Common myeloid progenitor, CD34-positive (primary cell): Measurements from ENCODE around the gene SMNDC1.

Experiments used
- CTCF ChIA-PET: fragments of 350-600 bp; sonication (Branson Sonifier 250); formaldehyde crosslinking; loops from one replicate; lab custom pipeline; 2021; ENCODE audit warnings: antibody characterized with exemption; lab: Charles Lee
- POLR2A ChIA-PET: fragments of 350-600 bp; sonication (Branson Sonifier 250); formaldehyde crosslinking; loops from one replicate; lab custom pipeline; 2021; ENCODE audit warnings: antibody characterized with exemption; lab: Charles Lee
- DNase-seq, 3 donors: peaks; one replicate each; pipeline versions ENCODE4 v3.0.0 to v3.0.0-alpha.2; 2013
- H3K27ac ChIP-seq, 2 experiments: 1 replicate in 1 of 2; 2 replicates in 1 of 2; pipeline ENCODE4 v1.7.0; 2013; ENCODE audit warnings: inconsistent platforms in 2 of 2, low read length in 2 of 2, mild to moderate bottlenecking in 2 of 2, low read depth in 1 of 2, moderate library complexity in 1 of 2; ENCODE audit not compliant: severe bottlenecking in 2 of 2, insufficient read depth in 1 of 2, poor library complexity in 1 of 2
- H3K27me3 ChIP-seq, 5 experiments: replicated peaks in 2 of 5; 1 replicate in 3 of 5; 2 replicates in 2 of 5; pipeline versions ENCODE4 v1.6.1 to v1.7.0; 2013; ENCODE audit warnings: low read length in 4 of 5, mild to moderate bottlenecking in 2 of 5, moderate library complexity in 2 of 5, inconsistent platforms in 1 of 5; ENCODE audit not compliant: insufficient read depth in 5 of 5, control insufficient read depth in 4 of 5
- H3K36me3 ChIP-seq, 4 experiments: 1 replicate in 2 of 4; 2 replicates in 2 of 4; pipeline versions ENCODE4 v1.6.1 to v1.7.0; 2013; ENCODE audit warnings: low read length in 3 of 4, control low read depth in 1 of 4, mild to moderate bottlenecking in 1 of 4; ENCODE audit not compliant: control insufficient read depth in 4 of 4, insufficient read depth in 4 of 4
- H3K4me1 ChIP-seq, 4 experiments: 1 replicate in 3 of 4; 2 replicates in 1 of 4; pipeline versions ENCODE4 v1.6.1 to v1.7.1; 2013; ENCODE audit warnings: low read length in 3 of 4, mild to moderate bottlenecking in 3 of 4, control low read depth in 1 of 4, inconsistent platforms in 1 of 4, moderate library complexity in 1 of 4; ENCODE audit not compliant: control insufficient read depth in 4 of 4, insufficient read depth in 4 of 4; ENCODE audit errors: control extremely low read depth in 1 of 4
- H3K4me3 ChIP-seq, 7 experiments: 1 replicate in 4 of 7; 2 replicates in 3 of 7; pipeline versions ENCODE4 v1.5.1 to v1.7.0; 2013; ENCODE audit warnings: mild to moderate bottlenecking in 7 of 7, low read length in 6 of 7, moderate library complexity in 6 of 7, inconsistent platforms in 2 of 7, low read depth in 2 of 7, control low read depth in 1 of 7; ENCODE audit not compliant: insufficient read depth in 4 of 7, control insufficient read depth in 1 of 7; ENCODE audit errors: extremely low read depth in 1 of 7
- H3K9me3 ChIP-seq, 5 experiments: 1 replicate in 4 of 5; 2 replicates in 1 of 5; pipeline versions ENCODE4 v1.6.1 to v1.7.1; 2013; ENCODE audit warnings: low read length in 4 of 5, mild to moderate bottlenecking in 2 of 5, inconsistent platforms in 1 of 5, low read depth in 1 of 5, moderate library complexity in 1 of 5; ENCODE audit not compliant: control insufficient read depth in 4 of 5, insufficient read depth in 2 of 5; ENCODE audit errors: control extremely low read depth in 1 of 5
- WGBS: methylation state at CpG from one replicate; pipeline ENCODE4 v1.1.5; 2013; ENCODE audit not compliant: insufficient coverage; 5-methylcytosine and 5-hydroxymethylcytosine counted together

Gene SMNDC1

GRCh38 chr10:110340122-110340521 is 35.4 kb upstream of the SMNDC1 start:
- Histone ChIP-seq H3K27me3 (no peaks in the 10 kb centered on the region), H3K4me1 (peaks cover 0 to 26% (median 12%) of the 10 kb centered on the region in 4 experiments), H3K36me3 (no peaks in the 10 kb centered on the region), H3K9me3 (no peaks in the 10 kb centered on the region), H3K4me3 (no peak overlapping the region), H3K27ac (no peak overlapping the region)
- ChIA-PET CTCF (interaction anchor here (1.1 kb wide), 1 partner anchor 210 kb away, joined by 3 read pairs; no protein-coding TSS in a partner anchor), POLR2A (no interaction called here)
- WGBS, result 100% methylated on average over 3 of the region's 4 CpGs
- DNase-seq, result no peak

DNA sequence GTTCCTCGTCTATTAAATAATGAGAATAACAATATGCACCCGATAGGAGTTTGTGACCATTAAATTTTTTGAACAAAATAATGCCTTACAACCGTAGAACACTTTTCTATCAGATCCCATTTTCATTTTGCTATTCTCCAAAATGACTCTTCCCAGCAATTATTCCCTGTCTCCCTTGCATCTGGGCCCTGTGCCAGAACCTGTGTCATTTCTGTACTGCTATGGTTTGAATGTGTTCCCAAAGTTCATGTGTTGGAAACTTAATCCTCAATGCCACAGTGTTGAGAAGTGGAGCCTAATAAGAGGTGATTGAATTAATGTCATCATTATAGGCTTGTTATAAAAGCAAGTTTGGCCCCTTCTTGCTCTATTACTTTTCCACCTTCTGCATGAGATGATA is 33.2 kb upstream of the SMNDC1 start:
- no peak for DNase-seq
- no peaks in the 10 kb centered on the region for H3K9me3 ChIP-seq
- CTCF ChIA-PET, result interaction anchor here (1.0 kb wide), 1 partner anchor 167 kb away, joined by 3 read pairs; no protein-coding TSS in a partner anchor
- 100% methylated on average over 3 of the region's 3 CpGs for WGBS
- H3K27ac ChIP-seq, result no peak overlapping the region
- no peaks in the 10 kb centered on the region for H3K36me3 ChIP-seq
- POLR2A ChIA-PET, result interaction anchor here (0.6 kb wide), 1 partner anchor 77 kb away, joined by 3 read pairs; no protein-coding TSS in a partner anchor
- H3K27me3 ChIP-seq, result no peaks in the 10 kb centered on the region
- peaks cover 0 to 18% (median 0%) of the 10 kb centered on the region in 4 experiments for H3K4me1 ChIP-seq
- H3K4me3 ChIP-seq, result no peak overlapping the region

DNA sequence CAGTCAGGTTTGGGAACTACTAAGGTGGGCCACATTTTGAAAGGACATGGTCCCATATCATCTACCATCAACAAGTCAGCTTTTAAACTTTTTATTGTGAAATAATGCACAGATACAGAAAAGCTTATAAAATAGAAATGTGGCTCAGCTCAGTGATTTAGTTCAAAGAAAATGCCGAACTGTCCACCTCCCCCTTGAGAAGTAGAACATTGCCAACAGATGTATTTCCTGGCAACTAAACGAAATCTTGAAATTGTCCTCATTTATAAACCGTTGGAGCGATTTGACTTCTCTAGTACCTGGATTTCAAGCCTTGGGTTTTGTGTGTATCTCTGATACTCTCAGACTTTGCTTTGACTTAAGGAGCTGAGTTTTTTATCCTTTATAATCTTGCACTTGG is 32.7 kb upstream of the SMNDC1 start:
- no peaks in the 10 kb centered on the region for H3K9me3 ChIP-seq
- POLR2A ChIA-PET, result no interaction called here
- WGBS, result 98% methylated on average over 4 of the region's 4 CpGs
- no peak for DNase-seq
- CTCF ChIA-PET, result interaction anchor here (1.0 to 1.3 kb wide), 3 partner anchors 8 to 167 kb away, joined by 3 to 4 read pairs (median 3); no protein-coding TSS in a partner anchor
- peaks cover 0 to 14% (median 0%) of the 10 kb centered on the region in 4 experiments for H3K4me1 ChIP-seq
- H3K36me3 ChIP-seq, result no peaks in the 10 kb centered on the region
- no peak overlapping the region for H3K4me3 ChIP-seq
- H3K27ac ChIP-seq, result no peak overlapping the region
- H3K27me3 ChIP-seq, result no peaks in the 10 kb centered on the region

DNA sequence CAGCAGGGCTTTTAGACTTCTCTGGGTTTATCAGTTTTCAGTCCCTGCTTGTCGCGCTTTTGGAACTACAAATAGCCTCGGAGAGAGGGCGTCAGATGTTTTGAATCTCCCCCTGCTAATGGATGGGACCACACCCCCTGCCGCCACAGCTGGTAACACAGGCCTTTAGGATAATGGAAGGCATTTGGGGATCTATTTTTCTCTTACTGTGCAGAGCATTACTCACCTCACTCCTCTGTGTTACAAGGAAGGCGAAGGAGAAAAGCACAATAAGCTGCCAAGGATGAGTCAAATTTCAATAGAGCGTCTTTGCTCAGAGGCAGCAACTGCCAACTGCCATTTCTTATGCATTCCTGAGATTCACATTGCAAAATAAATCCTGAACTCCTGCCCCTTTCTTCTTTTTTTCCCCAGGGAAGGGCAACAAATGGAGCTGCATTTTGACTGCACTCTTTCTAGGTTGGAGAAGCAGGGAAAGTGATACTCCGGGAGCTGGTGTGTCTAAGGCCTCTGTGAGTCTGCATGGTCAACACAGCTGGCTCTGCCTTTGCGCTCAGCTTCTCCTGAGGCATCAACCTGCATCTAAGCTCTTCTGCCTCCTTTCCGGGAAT is 31.5 kb upstream of the SMNDC1 start:
- ChIA-PET POLR2A (no interaction called here), CTCF (interaction anchor here (1.0 to 1.3 kb wide), 3 partner anchors 9 to 18 kb away, joined by 3 to 4 read pairs (median 3); no protein-coding TSS in a partner anchor)
- Histone ChIP-seq H3K36me3 (no peaks in the 10 kb centered on the region), H3K9me3 (peaks cover 0 to 7% (median 3%) of the 10 kb centered on the region in 5 experiments), H3K4me1 (peaks cover 0 to 11% (median 0%) of the 10 kb centered on the region in 4 experiments), H3K4me3 (no peak overlapping the region), H3K27ac (no peak overlapping the region), H3K27me3 (no peaks in the 10 kb centered on the region)
- 87% methylated on average over 10 of the region's 10 CpGs for WGBS
- DNase-seq, result no peak

DNA sequence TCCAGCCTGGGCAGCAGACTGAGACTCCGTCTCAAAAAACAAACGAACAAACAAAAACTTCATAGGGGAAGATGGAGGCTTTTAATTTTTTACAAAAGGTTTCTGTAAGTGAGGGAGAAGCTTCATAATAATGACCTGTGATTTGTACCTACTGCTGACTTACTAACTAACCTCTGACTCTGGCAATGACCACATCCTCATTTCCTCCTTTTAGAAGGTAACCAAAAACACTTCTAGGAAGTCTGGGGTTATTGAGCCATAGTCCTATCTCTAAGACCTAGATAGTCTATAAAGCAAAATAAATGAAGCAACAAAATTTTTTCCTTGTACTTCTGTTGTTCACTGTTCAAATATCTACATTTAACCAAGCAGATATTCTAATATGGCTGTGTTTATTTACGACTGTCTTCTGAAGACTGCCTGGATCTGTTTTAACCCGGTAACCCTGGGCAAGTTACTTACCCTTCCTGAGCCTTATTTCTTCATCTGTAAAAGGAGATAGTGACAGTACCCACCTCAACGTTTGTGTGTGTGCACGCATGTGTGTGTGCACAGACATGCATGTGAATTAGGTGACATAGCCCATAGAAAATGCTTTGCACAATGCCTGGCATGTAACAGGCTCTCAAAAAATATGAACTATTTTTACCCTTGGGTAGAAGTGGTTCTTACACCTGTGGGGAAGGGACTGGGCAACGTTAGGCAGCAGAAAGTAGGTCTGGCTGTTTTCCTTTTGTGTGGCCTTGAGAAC is 30.8 kb upstream of the SMNDC1 start:
- ChIA-PET CTCF (interaction anchor here (1.0 to 2.7 kb wide), 6 partner anchors 9 to 211 kb away, joined by 3 to 14 read pairs (median 6); no protein-coding TSS in a partner anchor), POLR2A (no interaction called here)
- H3K36me3 ChIP-seq, result no peaks in the 10 kb centered on the region
- H3K27me3 ChIP-seq, result no peaks in the 10 kb centered on the region
- H3K4me3 ChIP-seq, result no peak overlapping the region
- 84% methylated on average over 4 of the region's 7 CpGs for WGBS
- H3K9me3 ChIP-seq, result peaks cover 0 to 14% (median 11%) of the 10 kb centered on the region in 5 experiments
- DNase-seq, result peak in 2 of 3 donors; percentile 32 to 45
- H3K27ac ChIP-seq, result no peak overlapping the region
- peaks cover 0 to 11% (median 0%) of the 10 kb centered on the region in 4 experiments for H3K4me1 ChIP-seq

GRCh38 chr10:110334061-110334656 is 29.4 kb upstream of the SMNDC1 start:
- Histone ChIP-seq H3K9me3 (peaks cover 0 to 23% (median 17%) of the 10 kb centered on the region in 5 experiments), H3K4me1 (peaks cover 0 to 11% (median 0%) of the 10 kb centered on the region in 4 experiments), H3K27ac (no peak overlapping the region), H3K4me3 (no peak overlapping the region), H3K36me3 (no peaks in the 10 kb centered on the region), H3K27me3 (no peaks in the 10 kb centered on the region)
- no CpG with 5 or more reads among the region's 5 CpGs for WGBS
- ChIA-PET POLR2A (no interaction called here), CTCF (interaction anchor here (0.8 to 2.7 kb wide), 11 partner anchors 10 to 338 kb away, joined by 3 to 14 read pairs (median 5); no protein-coding TSS in a partner anchor)
- DNase-seq, result no peak
